ENCODE results near the gene COL27A1.

Gene COL27A1

DNA sequence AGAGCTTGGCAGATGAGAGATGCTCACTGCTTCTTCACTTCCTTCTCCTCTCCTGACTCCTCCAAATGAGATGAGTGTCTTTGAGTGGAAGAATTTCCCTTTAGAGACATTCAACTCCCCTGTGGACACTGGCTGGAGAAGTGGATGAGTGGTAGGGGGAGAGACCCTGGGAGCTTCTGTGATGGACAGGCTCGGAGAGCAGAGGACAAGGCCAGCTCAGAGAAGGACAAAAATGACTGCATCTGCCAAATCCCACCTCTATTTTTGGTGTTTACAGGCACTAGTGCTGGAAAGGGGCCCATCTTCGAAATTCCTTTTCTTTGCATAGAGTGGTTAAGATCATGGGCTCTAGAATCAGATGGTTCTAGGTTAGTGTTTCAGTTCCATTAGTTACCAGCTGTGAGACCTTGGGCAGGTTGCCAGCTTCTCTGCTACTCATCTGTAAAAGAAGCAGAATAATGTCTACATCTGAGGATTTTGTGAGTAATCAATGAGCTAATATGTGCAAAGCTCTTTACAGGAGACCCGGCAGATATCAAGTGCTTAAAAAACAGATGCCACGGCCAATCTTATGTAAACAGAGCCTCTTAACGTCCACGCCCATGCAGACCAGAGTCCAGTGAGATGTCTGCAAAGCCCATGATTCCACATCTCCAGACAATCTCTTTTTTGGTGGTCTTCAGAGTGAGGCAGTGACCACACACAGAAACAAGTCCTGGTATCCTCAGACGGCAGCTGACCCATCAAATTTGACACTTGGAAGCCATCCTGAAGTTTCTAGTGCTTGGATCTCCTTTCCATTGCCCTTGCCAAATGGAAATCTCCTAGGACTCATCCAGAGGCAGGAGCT is 13.6 kb upstream of the COL27A1 start:
- H3K27ac ChIP-seq, result no peak overlapping the region

DNA sequence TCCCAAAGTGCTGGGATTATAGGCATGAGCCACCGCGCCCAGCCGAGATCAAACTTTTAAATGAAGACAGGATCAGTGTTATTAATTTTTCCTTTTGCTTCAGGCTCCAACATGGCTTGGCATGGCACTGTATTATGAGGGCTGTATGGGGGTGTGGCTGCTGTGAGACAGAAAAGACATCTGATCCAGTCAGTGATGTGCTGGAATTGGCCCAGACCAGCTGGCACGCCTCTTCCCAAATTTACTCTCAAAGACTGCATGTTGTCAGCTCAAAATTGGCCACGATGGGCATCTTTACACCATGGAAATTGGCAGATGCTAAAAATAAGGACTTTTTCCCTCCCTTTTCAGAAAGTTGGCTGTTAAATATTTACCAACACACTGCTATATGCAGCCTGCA is 12.1 kb upstream of the COL27A1 start:
- H3K27ac ChIP-seq, result no peak overlapping the region
- TF ChIP-seq, protein P1, sequence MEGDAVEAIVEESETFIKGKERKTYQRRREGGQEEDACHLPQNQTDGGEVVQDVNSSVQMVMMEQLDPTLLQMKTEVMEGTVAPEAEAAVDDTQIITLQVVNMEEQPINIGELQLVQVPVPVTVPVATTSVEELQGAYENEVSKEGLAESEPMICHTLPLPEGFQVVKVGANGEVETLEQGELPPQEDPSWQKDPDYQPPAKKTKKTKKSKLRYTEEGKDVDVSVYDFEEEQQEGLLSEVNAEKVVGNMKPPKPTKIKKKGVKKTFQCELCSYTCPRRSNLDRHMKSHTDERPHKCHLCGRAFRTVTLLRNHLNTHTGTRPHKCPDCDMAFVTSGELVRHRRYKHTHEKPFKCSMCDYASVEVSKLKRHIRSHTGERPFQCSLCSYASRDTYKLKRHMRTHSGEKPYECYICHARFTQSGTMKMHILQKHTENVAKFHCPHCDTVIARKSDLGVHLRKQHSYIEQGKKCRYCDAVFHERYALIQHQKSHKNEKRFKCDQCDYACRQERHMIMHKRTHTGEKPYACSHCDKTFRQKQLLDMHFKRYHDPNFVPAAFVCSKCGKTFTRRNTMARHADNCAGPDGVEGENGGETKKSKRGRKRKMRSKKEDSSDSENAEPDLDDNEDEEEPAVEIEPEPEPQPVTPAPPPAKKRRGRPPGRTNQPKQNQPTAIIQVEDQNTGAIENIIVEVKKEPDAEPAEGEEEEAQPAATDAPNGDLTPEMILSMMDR (conservative IDR thresholded peaks at IDR 0.05), result no peak
- TF ChIP-seq ZFX (IDR thresholded peaks at IDR 0.05), result no peak

More for the DNA sequence above, 13.6 kb upstream of the COL27A1 start:
- TF ChIP-seq, protein P1 (conservative IDR thresholded peaks at IDR 0.05), result no peak
- TF ChIP-seq ZFX (IDR thresholded peaks at IDR 0.05), result no peak

DNA sequence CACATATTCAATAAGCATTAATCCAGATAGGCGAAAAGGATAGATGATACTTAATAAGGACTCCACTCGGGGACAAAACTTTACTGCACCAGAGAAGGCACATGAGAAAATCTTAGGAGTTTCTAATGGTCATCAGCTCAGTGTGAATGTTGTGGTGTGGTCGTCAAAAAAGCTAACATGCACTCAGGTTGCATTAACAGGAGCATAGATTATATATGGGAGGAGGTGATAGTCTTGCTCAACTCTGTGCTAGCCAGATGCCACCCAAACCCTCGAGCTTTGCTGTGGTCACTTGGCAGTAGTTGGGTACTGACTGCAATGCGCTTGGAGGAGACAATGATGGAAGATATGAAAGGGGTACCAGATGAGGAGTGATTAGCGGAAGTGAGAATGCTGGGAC is 8.6 kb upstream of the COL27A1 start:
- no peak for TF ChIP-seq ZFX (IDR thresholded peaks at IDR 0.05)
- TF ChIP-seq, protein P1 (conservative IDR thresholded peaks at IDR 0.05), result no peak
- H3K27ac ChIP-seq, result no peak overlapping the region

GRCh38 chr9:114149181-114149580 is 6.2 kb upstream of the COL27A1 start:
- no peak for TF ChIP-seq ZFX (IDR thresholded peaks at IDR 0.05)
- TF ChIP-seq, protein P1 (conservative IDR thresholded peaks at IDR 0.05), result no peak
- H3K27ac ChIP-seq, result no peak overlapping the region

DNA sequence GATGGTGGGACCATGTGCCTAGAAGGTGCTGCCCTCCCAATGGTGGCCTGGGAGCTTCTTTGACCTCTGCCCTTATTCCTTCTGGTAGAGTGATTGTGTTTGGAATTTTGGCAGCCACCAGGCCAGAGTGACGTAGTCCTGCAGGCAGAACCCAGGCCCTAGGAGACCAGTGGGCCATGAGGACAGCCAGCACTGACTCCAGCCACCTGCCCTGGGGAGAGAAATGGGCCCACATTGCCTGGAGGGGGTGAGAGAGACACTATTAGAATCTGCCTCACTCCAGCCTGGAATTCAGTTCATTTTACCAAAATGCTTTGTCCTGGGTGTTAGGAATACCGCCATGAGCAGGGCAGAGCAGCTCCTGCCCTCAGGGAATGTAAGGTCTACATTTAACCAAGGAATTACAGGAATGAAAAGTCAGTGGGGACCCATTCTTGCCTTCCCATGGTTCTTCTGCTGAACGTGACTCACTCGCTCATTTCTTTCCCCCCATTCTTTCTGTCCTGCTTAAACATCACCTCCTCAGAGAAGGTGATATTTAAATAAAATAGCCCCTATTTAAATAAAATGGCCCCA is 5.5 kb upstream of the COL27A1 start:
- TF ChIP-seq, protein P1 (conservative IDR thresholded peaks at IDR 0.05), result no peak
- no peak for TF ChIP-seq ZFX (IDR thresholded peaks at IDR 0.05)
- H3K27ac ChIP-seq, result no peak overlapping the region

DNA sequence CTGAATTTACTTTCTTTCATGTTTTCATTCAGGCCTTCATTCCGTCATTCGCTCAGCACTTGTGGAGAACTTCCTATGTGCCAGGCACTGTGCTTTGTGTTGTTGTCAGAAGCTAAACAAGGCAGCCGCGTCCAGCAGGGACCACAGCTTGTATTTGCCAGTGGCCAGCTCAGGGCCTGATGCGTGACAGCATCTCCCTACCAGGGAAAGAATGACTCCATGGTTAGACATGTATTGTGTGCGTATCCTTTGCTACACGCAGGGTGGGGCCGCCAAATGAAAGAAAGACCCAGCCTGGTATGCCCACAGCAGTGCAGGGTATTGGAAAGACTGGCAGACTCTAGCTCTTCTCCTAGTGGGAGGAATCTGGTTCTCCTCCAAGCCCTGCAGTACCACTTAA is 4.7 kb upstream of the COL27A1 start:
- TF ChIP-seq, protein P1 (conservative IDR thresholded peaks at IDR 0.05), result no peak
- TF ChIP-seq ZFX (IDR thresholded peaks at IDR 0.05), result no peak
- no peak overlapping the region for H3K27ac ChIP-seq

DNA sequence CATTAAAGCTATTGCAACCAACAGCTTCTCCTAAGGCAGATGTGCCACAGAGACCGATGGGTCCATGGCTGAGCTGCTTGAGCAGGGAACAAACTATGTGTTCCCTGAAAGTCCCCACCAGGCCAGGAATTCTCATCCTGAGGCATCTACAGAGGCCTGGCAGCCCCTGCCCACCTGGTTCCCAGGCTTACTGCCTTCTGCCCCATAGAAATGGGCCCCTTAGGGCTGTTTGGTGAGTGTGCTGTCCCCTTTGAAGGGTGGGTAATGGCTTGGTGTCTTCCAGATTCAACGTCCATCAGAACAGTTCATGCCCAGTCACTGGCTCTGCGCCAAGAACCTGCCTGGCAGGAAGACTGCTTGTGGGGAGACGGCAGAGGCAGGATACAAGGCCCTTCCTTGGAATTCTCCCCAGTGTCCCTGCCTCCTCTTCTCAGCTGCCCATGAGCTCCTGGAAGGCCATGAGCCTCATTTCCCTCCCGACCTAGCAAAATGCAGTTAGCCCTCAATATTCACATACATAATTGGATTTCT is 3.8 kb upstream of the COL27A1 start:
- no peak overlapping the region for H3K27ac ChIP-seq
- no peak for TF ChIP-seq ZFX (IDR thresholded peaks at IDR 0.05)
- TF ChIP-seq, protein P1 (conservative IDR thresholded peaks at IDR 0.05), result no peak

Measured in C4-2B (cell line).